Measurements from ENCODE around the gene NEDD4L. TPM values are rescaled to one million over a fixed set of nuclear protein-coding genes. Genes with fewer than 3 reads are reported as not detected.
A peak's percentile ranks its signal among the peaks of the same experiment; 100 is the strongest.
"Not testable (repeated sequence)": the region's sequence is repeated elsewhere in the genome, so short reads cannot be mapped to it uniquely, and the experiment has no call there.

NEDD4L gene
- total and polyA plus RNA-seq, 7 donors: 52.0 to 104 (median 57.4) TPM

DNA sequence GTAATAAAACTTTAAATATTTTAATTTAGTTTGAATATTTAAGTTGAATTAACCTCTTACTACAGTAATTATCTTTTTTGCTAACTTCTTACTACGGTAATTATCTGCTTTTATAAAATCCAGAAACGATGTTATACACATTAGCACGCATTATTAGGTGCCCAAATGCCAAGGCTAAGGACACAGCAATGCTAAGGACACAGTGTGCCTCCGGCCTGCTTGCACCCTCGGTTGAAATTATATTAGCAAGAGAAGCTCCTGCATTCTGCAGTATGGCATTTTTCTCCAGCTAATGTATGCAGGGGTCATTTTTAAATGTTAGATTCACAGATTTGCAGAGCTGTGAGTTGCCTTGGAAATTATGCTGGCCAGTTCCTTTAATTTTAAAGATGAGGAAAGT is 220.0 kb downstream of the NEDD4L start:
- Histone ChIP-seq H3K4me1 (peaks cover 0 to 66% (median 32%) of the 10 kb centered on the region in 4 donors), H3K4me3 (no peak overlapping the region), H3K9me3 (no peaks in the 10 kb centered on the region), H3K27ac (peak overlapping the region in 3 of 4 donors; percentile 51 to 60 (median 58)), H3K27me3 (no peaks in the 10 kb centered on the region), H3K36me3 (no peaks in the 10 kb centered on the region)
- 89 to 94% methylated on average over 5 of the region's 5 CpGs for WGBS, 2 donors
- DNase-seq: no peak
- TF ChIP-seq EP300 (IDR thresholded peaks at IDR 0.05) (no peak), POLR2A (IDR thresholded peaks at IDR 0.05) (no peak), POLR2AphosphoS5 (IDR thresholded peaks at IDR 0.05) (no peak)
- TF ChIP-seq, protein P1, sequence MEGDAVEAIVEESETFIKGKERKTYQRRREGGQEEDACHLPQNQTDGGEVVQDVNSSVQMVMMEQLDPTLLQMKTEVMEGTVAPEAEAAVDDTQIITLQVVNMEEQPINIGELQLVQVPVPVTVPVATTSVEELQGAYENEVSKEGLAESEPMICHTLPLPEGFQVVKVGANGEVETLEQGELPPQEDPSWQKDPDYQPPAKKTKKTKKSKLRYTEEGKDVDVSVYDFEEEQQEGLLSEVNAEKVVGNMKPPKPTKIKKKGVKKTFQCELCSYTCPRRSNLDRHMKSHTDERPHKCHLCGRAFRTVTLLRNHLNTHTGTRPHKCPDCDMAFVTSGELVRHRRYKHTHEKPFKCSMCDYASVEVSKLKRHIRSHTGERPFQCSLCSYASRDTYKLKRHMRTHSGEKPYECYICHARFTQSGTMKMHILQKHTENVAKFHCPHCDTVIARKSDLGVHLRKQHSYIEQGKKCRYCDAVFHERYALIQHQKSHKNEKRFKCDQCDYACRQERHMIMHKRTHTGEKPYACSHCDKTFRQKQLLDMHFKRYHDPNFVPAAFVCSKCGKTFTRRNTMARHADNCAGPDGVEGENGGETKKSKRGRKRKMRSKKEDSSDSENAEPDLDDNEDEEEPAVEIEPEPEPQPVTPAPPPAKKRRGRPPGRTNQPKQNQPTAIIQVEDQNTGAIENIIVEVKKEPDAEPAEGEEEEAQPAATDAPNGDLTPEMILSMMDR (IDR thresholded peaks at IDR 0.05): no peak
- intact Hi-C loops (cut with DNase I): no loop called here

DNA sequence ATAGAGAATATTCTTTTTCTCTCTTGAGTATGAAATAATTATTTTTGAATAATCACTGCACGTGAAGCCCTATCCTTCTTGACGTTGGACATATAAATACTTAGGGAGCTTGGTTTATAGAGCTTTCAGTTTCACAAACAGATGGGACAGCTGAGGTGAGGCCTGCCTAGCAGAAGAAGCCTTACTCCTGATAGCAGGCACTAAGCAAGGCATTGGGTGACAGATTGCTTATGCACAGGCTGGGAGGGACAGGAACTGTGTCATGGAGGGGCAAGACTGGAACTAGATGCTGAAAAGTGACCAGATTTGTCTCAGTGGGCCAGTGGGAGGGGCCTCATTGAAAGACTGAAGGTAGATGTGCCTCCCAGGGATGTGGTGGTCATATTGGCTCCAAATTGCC is 220.8 kb downstream of the NEDD4L start:
- H3K27ac ChIP-seq: peak overlapping the region in 3 of 4 donors; percentile 2 to 60 (median 51)
- H3K4me1 ChIP-seq: peaks cover 0 to 64% (median 34%) of the 10 kb centered on the region in 4 donors
- no peak overlapping the region for H3K4me3 ChIP-seq
- no peaks in the 10 kb centered on the region for H3K36me3 ChIP-seq
- WGBS, 2 donors: 40 to 71% methylated on average over 2 of the region's 2 CpGs
- no peaks in the 10 kb centered on the region for H3K27me3 ChIP-seq
- intact Hi-C loops (cut with DNase I): no loop called here
- no peak for TF ChIP-seq EP300 (IDR thresholded peaks at IDR 0.05)
- TF ChIP-seq, protein P1 (IDR thresholded peaks at IDR 0.05): no peak
- no peak for TF ChIP-seq POLR2AphosphoS5 (IDR thresholded peaks at IDR 0.05)
- TF ChIP-seq POLR2A (IDR thresholded peaks at IDR 0.05): no peak
- H3K9me3 ChIP-seq: no peaks in the 10 kb centered on the region
- DNase-seq: no peak

GRCh38 chr18:58265489-58265888 is 221.5 kb downstream of the NEDD4L start:
- H3K9me3 ChIP-seq; H3K4me3 ChIP-seq; intact Hi-C loops (cut with DNase I); DNase-seq; H3K36me3 ChIP-seq; H3K27me3 ChIP-seq: not testable (repeated sequence)
- 96 to 98% methylated on average over 3 of the region's 3 CpGs for WGBS, 2 donors
- H3K4me1 ChIP-seq: peaks cover 0 to 64% (median 39%) of the 10 kb centered on the region in 4 donors
- H3K27ac ChIP-seq: peak overlapping the region in 1 of 4 donors; percentile 51

DNA sequence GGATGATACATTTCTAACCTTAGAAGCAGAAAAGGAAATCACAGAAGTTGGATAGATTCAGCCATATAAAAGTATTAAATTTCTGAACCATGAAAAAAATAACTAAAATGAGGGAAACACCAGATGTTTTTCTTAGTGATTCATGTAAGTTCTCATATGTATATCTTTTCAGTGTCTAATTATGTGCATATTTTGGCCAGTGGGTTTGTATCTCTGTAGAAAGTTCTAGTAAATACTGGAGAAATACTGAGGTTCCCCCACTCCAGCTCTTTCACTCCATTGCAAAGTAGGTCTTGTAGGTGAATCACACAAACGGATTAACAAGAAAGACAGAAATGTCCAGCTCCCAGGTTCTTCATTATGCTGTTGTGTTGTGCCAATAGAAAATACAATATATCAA is 222.3 kb downstream of the NEDD4L start:
- TF ChIP-seq POLR2A (IDR thresholded peaks at IDR 0.05) (no peak), POLR2AphosphoS5 (IDR thresholded peaks at IDR 0.05) (no peak), EP300 (IDR thresholded peaks at IDR 0.05) (no peak)
- TF ChIP-seq, protein P1 (IDR thresholded peaks at IDR 0.05): no peak
- WGBS, 2 donors: 80 to 94% methylated on average over 1 of the region's 1 CpG
- intact Hi-C loops (cut with DNase I): no loop called here
- H3K4me1 ChIP-seq: peaks cover 0 to 70% (median 43%) of the 10 kb centered on the region in 4 donors
- H3K36me3 ChIP-seq: no peaks in the 10 kb centered on the region
- H3K27me3 ChIP-seq: no peaks in the 10 kb centered on the region
- no peak overlapping the region for H3K4me3 ChIP-seq
- no peak for DNase-seq
- H3K27ac ChIP-seq: peak overlapping the region in 1 of 4 donors; percentile 1
- no peaks in the 10 kb centered on the region for H3K9me3 ChIP-seq

DNA sequence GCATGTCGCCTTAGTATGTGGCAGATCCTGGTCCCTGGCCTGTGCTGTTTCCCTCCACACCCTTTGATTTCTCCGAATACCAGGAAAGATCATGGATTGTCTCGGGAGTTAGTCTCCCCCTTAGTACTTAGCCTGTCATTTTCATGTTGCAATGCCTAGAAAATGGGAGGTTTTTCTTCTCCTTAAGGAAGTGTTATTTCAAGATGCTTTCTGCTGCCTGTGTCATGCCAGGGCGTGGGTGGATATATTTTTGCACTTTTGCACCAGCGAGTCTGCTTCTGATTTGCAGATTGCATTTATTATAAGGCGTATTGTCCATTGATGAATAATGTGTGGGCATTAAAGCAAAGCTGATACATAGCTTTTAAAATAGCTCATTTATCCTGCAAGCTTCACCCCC is 223.5 kb downstream of the NEDD4L start:
- H3K27me3 ChIP-seq: no peaks in the 10 kb centered on the region
- no peaks in the 10 kb centered on the region for H3K36me3 ChIP-seq
- intact Hi-C loops (cut with DNase I): no loop called here
- no peak for DNase-seq
- H3K27ac ChIP-seq: no peak overlapping the region
- no peaks in the 10 kb centered on the region for H3K9me3 ChIP-seq
- WGBS, 2 donors: 91 to 94% methylated on average over 6 of the region's 6 CpGs
- H3K4me3 ChIP-seq: no peak overlapping the region
- TF ChIP-seq EP300 (IDR thresholded peaks at IDR 0.05) (no peak), POLR2A (IDR thresholded peaks at IDR 0.05) (no peak), POLR2AphosphoS5 (IDR thresholded peaks at IDR 0.05) (no peak)
- TF ChIP-seq, protein P1 (IDR thresholded peaks at IDR 0.05): no peak
- H3K4me1 ChIP-seq: peaks cover 0 to 66% (median 38%) of the 10 kb centered on the region in 4 donors

All from sigmoid colon (tissue), 7 donors.